GDM1 (cell line): ENCODE data around the gene CD6.

Experiments
- DNase-seq: peaks from one replicate; lab custom pipeline; 2025; lab: John Stamatoyannopoulos, UW

CD6 gene

DNA sequence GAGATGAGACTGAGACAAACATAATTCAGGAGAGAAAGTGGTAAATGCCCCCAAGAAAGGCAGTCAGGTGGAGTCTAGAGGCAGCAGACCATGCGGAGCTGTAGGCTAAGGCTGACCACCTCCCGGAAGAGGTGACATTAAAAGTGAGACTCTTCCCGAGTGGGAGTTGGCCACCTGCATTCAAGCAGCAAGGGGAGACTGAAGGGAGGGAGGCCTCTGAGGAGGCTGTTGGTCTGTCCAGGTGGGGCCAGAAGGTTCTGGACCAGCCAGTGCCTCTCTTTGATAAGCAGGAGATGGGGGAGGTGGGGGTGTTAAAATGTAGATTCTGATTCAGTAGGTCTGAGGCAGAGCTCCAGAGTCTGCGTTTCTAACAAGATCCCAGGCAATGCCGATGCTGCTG, 37.5 kb downstream of the CD6 start:
- DNase-seq, result no peak

DNA sequence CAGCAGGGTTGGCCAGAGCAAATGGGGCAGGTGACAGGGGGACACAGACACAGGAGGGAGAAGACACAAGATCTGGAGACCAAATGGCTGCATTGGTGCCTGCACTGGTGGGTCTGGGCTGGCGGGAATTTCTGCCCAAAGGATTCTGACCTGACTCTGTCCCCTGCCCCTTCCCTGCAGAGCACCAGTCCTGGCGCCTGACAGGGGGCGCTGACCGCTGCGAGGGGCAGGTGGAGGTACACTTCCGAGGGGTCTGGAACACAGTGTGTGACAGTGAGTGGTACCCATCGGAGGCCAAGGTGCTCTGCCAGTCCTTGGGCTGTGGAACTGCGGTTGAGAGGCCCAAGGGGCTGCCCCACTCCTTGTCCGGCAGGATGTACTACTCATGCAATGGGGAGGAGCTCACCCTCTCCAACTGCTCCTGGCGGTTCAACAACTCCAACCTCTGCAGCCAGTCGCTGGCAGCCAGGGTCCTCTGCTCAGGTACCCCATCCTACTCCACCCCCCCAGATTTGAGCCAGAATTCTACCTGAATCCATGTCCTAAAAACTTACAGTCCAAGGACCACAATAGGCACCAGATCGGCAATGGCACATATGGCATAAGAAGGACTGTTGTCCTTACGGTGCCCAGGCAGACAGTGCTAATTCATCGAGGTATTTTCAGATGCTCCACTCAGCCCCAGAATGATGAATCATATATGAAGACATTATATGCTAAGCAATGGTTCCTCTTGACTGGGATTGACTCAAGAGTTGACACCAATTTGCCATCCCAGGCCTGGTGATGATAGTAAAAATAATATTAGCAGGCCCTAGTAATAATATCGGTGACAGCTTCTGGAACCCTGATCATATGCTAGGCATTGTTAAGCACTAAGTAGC, 38.2 kb downstream of the CD6 start:
- no peak for DNase-seq

DNA sequence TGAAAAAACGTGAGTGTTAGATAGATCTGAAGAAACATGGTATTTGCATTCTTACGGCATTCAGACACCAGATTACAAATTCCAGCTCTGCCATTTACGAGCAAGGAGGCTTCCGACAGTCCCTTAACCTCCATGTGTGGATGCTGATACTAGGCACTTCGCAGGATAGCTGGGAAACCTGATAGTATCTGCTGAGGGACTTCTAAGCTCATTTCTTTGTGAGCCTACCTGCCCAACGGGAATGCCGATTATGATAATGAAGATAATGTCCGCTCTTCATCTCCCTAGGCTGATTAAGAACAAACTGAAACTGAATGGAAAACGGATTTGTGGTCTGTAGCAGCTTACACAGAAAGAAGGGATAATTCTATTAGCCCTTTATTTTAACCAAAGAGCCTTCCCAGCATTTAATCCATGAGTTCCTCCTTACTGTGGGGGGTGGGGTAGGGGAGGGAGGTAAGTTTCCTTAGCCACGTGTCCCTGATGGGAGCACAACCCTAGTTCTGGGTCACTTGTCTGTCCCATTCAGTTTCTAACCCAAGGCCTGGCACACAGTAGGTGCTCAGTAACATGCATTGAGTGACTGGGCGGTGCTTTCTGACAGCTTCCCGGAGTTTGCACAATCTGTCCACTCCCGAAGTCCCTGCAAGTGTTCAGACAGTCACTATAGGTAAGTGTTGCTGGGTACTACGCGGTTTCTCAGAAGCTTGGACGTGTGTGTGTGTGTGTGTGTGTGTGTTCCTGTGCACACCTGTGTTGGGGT, 39.2 kb downstream of the CD6 start:
- no peak for DNase-seq

- no peak for DNase-seq
These were observed 39.9 kb downstream of the CD6 start for GRCh38 chr11:61011229-61011870.

- peak; percentile 81 for DNase-seq
These were observed 40.7 kb downstream of the CD6 start for GRCh38 chr11:61011950-61012736.

GRCh38 chr11:61012737-61013215, 41.3 kb downstream of the CD6 start:
- DNase-seq, result no peak

DNA sequence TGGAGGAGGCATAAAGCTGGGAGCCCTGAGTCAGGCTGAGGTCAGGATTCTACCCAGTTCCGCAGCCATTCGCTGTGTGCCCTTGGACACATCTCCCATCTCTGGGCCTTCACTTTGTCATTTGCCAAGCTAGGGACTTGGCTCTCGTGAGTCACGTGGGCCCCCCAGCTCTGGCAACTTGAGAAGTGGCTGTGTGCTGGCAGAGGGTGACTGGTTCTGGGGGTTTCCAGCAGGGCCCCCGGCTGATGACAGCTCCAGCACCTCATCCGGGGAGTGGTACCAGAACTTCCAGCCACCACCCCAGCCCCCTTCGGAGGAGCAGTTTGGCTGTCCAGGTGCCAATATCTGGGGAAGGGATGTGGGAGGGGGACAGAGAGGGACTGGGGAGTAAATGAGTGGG, 46.6 kb downstream of the CD6 start:
- DNase-seq, result no peak

DNA sequence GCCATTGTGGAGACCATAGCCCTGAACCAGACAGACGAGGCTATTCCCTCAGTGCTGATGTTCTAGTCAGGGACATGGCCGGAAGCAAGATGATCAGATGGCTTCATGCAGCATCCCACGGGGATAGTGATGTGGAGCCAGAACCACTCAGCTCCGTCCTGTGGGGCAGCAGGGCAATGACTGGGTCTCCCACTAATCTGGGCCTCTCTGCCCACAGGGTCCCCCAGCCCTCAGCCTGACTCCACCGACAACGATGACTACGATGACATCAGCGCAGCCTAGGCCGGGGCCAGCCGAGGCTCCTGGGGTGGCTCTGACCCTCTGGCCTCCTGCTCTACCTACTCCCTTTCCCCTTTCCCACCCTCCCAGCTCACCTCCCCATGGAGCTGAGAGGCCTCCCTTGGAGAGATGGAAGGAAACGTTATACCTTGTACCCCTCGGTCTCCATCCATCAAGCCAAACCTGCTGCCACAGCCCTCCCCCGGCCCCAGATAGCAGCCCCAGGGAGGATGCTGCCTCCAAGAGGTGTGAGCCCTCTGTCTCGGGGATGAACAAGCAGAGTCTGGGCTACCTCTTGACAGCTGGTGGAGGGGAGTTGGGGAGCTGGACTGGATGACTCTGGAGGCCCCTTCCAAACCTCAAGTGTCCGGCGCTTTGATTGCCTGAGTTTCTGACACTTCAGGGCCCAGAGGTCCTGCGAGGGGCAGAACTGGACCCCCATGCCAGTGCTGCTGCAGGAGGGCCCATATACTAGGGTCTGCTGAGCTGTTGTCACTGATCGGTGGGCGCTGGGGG, 47.8 kb downstream of the CD6 start:
- no peak for DNase-seq

DNA sequence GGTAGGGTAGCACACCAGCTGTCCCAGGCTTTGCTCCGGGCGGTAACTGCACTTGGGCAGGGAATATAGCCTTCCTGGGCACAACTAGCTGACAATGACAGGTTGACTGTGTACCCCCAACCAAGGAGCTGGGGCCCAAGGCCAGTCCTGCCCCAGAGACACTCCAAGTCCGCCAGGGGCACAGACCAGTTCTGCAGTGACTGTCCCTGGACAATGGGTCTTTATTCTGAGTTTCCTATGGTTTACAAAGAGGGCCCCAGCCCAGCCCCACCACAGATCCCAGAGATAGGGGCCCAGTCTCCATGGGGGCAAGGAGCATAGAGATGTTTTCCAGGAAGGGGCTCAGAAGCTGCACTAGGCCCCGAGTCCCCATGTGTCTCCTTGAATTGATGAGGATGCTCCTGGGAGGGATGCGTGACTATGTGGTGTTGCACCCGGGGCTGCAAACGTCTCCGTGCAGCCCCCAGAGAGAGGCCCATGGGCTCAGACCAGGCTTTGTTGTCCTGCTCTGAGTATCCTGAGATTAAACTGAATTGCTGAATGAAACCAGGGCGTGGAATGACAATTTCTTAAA, 48.4 kb downstream of the CD6 start:
- no peak for DNase-seq

DNA sequence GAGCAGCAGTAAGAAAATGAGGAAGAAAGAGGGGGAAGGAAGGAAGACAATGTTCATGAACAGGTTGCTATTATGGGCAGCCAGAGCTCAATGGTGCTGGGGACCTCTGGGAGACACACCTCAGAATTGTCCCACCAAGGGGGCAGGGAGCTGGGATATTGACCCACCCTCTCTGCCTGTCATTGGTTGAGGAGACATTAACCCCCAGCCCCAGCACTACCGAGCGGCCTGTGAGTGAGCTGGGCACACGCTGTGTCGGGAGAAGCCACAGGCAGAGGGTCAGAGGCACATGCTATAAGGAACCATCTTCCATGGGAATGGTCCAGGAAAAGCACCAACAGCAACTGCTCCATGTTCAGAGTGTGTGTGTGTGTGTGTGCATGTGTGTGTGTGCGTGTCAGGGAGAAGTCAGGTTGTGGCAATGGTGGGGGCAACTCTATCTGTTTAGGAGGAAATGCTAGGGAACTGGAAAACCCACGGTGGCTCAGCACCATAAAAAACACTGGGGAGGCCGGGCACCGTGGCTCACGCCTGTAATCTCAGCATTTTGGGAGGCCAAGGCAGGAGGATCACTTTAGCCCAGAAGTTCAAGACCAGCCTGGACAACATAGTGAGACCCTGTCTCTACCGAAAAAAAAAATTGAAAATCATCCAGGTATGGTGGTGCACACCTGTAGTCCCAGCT, 49.2 kb downstream of the CD6 start:
- DNase-seq, result no peak

DNA sequence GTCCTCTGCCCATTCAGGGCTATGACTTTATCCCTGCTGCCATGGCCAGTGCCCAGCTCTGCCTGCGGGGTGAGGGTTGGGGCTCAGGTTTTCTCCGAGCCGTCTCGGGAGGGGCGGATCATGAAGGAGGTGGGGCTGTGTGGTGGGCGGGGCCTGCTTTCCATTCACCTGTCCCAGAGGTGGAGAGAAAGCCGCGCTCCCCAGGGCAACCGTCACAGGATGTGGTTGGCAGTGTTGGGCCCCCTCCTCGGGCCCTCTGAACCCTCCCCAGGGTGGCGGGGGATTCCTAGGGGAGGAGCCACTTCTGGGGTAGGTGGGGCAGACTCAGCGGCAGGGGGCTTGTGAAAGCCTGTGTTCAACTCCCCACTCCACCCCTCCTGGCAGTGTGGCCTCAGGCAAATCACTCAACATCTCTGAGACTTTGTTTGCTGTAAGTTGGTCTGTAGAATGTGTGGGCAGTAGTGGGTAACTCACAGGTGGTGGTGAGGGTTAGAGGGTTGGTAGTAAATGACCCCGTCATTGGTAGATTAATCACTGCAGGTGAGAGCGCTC, 50.3 kb downstream of the CD6 start:
- DNase-seq, result no peak

DNA sequence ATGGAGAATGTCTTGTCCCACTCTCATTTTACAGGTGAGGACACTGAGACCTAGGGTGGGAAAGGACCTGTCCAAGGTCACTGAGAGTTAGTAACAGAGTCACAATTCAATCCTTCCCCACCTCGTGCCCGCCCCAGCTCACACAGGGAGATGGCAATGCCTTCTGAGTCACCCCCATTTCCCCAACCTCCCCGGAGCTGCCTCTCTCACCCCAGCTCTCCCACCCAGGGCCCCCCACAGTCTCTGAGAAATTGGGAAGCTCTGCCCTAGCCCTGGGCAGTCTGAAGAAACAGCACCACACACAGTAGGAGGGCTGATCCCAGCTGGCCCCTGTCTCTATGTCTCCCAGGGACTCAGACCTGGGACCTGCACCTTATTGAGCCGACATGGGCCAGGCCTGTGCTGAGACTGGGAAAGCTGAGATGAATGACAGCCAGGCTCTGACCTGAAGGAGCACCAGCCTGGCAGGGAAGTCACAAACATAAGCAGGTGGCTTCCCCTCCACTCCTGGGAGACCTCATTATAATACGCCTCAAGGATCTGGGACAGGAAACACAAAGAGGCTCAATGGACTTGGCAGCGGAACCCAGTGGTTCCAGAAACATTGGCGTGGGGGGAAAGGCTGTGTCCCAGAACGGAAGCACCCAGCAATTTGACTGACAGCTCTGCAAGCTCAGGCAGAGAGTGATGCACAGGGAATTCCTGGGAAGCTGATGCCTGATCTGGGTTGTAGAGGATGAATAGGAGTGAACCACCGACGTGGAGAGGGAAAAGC, 51.0 kb downstream of the CD6 start:
- DNase-seq, result no peak

GRCh38 chr11:61023086-61023965, 51.8 kb downstream of the CD6 start:
- DNase-seq, result no peak

GRCh38 chr11:61023966-61024295, 52.5 kb downstream of the CD6 start:
- DNase-seq, result no peak

- DNase-seq, result no peak
These were observed 53.7 kb downstream of the CD6 start for GRCh38 chr11:61024938-61025820.

DNA sequence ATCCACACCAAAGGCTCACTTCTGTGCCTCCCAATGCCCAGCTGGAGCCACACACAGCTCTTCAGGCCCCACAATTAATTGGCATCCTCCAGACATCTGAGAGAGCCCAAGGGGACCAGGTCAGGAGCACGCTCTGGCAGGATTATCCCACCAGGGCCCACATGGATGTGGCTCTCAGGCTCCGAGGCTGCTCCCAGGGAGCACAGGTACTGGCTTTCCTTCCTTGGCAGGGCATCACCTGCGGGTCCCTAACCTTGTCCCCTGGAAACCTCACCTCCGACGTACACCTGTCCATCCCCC, 54.3 kb downstream of the CD6 start:
- no peak for DNase-seq
